T-cell (primary cell): ENCODE measurements around the gene ID4. TPM values are rescaled to one million over a fixed set of nuclear protein-coding genes. Genes with fewer than 3 reads are reported as not detected.
A peak's percentile ranks its signal among the peaks of the same experiment; 100 is the strongest.

Experiments used
- ATAC-seq, 4 experiments: fragments of 200-7000 bp in 3 of 4; fragments of 150-1000 bp in 1 of 4; cut with Tn5 transposase; replicated peaks in 1 of 4; 1 replicate in 3 of 4; 2 replicates in 1 of 4; pipeline ENCODE4 v1.10.0; 2021; ENCODE audit warnings: moderate library complexity in 3 of 4, mild to moderate bottlenecking in 2 of 4, moderate number of reproducible peaks in 1 of 4
- CTCF ChIA-PET, 2 donors: fragments of 300-600 bp; sonication (Branson Sonifier 250); formaldehyde crosslinking; loops; one replicate each; lab custom pipeline; 2022; ENCODE audit warnings: antibody characterized with exemption in 2 of 2; lab: Charles Lee
- POLR2A ChIA-PET, 2 donors: fragments of 300-600 bp; sonication (Branson Sonifier 250); formaldehyde crosslinking; loops; one replicate each; lab custom pipeline; 2022; ENCODE audit warnings: antibody characterized with exemption in 2 of 2; lab: Charles Lee
- DNase-seq, 35 experiments: peaks; one replicate each; pipeline versions ENCODE4 v3.0.0 to v3.0.0-alpha.2; 2013 to 2023
- H3K27ac ChIP-seq: one replicate; pipeline ENCODE4 v1.5.1; 2013; ENCODE audit warnings: low read length
- H3K27me3 ChIP-seq, 2 experiments: replicated peaks in 1 of 2; 1 replicate in 1 of 2; 2 replicates in 1 of 2; pipeline versions ENCODE4 v1.6.1 to v1.7.0; 2013; ENCODE audit warnings: low read length in 1 of 2, mixed read lengths in 1 of 2; ENCODE audit not compliant: control insufficient read depth in 2 of 2, insufficient read depth in 2 of 2; ENCODE audit errors: extremely low read depth in 1 of 2
- H3K36me3 ChIP-seq, 2 donors: 1 replicate in 1 of 2; 2 replicates in 1 of 2; pipeline versions ENCODE4 v1.6.1 to v1.7.0; 2013; ENCODE audit warnings: low read length in 1 of 2; ENCODE audit not compliant: control insufficient read depth in 2 of 2, insufficient read depth in 1 of 2; ENCODE audit errors: extremely low read depth in 1 of 2
- H3K4me1 ChIP-seq, 2 experiments: 1 replicate in 1 of 2; 2 replicates in 1 of 2; pipeline versions ENCODE4 v1.6.1 to v1.7.0; 2013; ENCODE audit warnings: low read length in 2 of 2, mixed read lengths in 1 of 2; ENCODE audit not compliant: insufficient read depth in 2 of 2, control insufficient read depth in 1 of 2; ENCODE audit errors: extremely low read depth in 1 of 2
- H3K4me3 ChIP-seq, 2 donors: 1 replicate in 1 of 2; 2 replicates in 1 of 2; pipeline versions ENCODE4 v1.5.1 to v1.7.0; 2013; ENCODE audit warnings: mild to moderate bottlenecking in 2 of 2, low read length in 1 of 2, moderate library complexity in 1 of 2; ENCODE audit not compliant: control insufficient read depth in 1 of 2; ENCODE audit errors: extremely low read depth in 1 of 2
- H3K9me3 ChIP-seq: 2 replicates; pipeline ENCODE4 v1.7.0; 2013
- H3K27ac Mint-ChIP-seq, 2 donors: one replicate each; pipeline ENCODE4 v1.8.0; 2020 to 2021; ENCODE audit warnings: mild to moderate bottlenecking in 2 of 2, mixed read lengths in 2 of 2
- H3K27me3 Mint-ChIP-seq, 2 donors: one replicate each; pipeline ENCODE4 v1.8.0; 2021 to 2022; ENCODE audit warnings: mixed read lengths in 2 of 2
- H3K36me3 Mint-ChIP-seq: one replicate; pipeline ENCODE4 v1.8.0; 2021; ENCODE audit warnings: mixed read lengths
- H3K4me1 Mint-ChIP-seq, 3 donors: one replicate each; pipeline ENCODE4 v1.8.0; 2020 to 2022; ENCODE audit warnings: mixed read lengths in 3 of 3, mild to moderate bottlenecking in 1 of 3
- H3K4me3 Mint-ChIP-seq, 3 donors: one replicate each; pipeline ENCODE4 v1.8.0; 2020 to 2022; ENCODE audit warnings: mild to moderate bottlenecking in 3 of 3, mixed read lengths in 3 of 3, moderate library complexity in 3 of 3
- H3K9me3 Mint-ChIP-seq, 3 donors: one replicate each; pipeline ENCODE4 v1.8.0; 2020 to 2022; ENCODE audit warnings: mixed read lengths in 3 of 3
- WGBS: methylation state at CpG from one replicate; pipeline ENCODE4 v1.1.5; 2013; ENCODE audit warnings: missing lambda C conversion rate; ENCODE audit not compliant: insufficient coverage; 5-methylcytosine and 5-hydroxymethylcytosine counted together
- total RNA-seq, 35 experiments: library from RNA in 6 of 35; stranded (reverse) in 6 of 35; fragments of 120-200 nt in 1 of 35; gene quantifications; one replicate each; pipeline versions ENCODE4 v1.2.1 to v1.2.4 and lab custom pipeline; 2013 to 2026

ID4 gene
- total RNA-seq, 5 donors from 2014 or later (not counting 1 experiment from before 2014, with no cell fraction given) = not detected

- no peak for DNase-seq
- no peak overlapping the region for H3K27ac ChIP-seq
- POLR2A ChIA-PET = no interaction called here
- no peak overlapping the region for H3K4me3 ChIP-seq
- no peaks in the 10 kb centered on the region for H3K4me1 ChIP-seq
- no peak for ATAC-seq
- peaks cover 18 to 31% of the 10 kb centered on the region in 2 experiments for H3K27me3 ChIP-seq
- 5% methylated on average over 46 of the region's 63 CpGs for WGBS
- CTCF ChIA-PET = no interaction called here
- Mint-ChIP-seq H3K4me3 (peak overlapping the region in 1 of 3 donors; percentile 38), H3K36me3 (no peaks in the 10 kb centered on the region), H3K4me1 (peaks cover 5 to 8% (median 5%) of the 10 kb centered on the region in 3 donors), H3K9me3 (peaks cover 0 to 3% (median 0%) of the 10 kb centered on the region in 3 donors), H3K27ac (no peak overlapping the region), H3K27me3 (peaks cover 38 to 50% of the 10 kb centered on the region in 2 donors)
- H3K9me3 ChIP-seq = no peaks in the 10 kb centered on the region
- H3K36me3 ChIP-seq = no peaks in the 10 kb centered on the region
Observed at GRCh38 chr6:19838442-19839236, 1.5 kb downstream of the ID4 start.

- Mint-ChIP-seq H3K27me3 (peaks cover 41 to 50% of the 10 kb centered on the region in 2 donors), H3K36me3 (no peaks in the 10 kb centered on the region), H3K4me1 (peaks cover 5 to 8% (median 5%) of the 10 kb centered on the region in 3 donors), H3K4me3 (peak overlapping the region in 1 of 3 donors; percentile 38), H3K27ac (no peak overlapping the region), H3K9me3 (peaks cover 0 to 3% (median 0%) of the 10 kb centered on the region in 3 donors)
- no peaks in the 10 kb centered on the region for H3K4me1 ChIP-seq
- CTCF ChIA-PET = no interaction called here
- no peak overlapping the region for H3K27ac ChIP-seq
- DNase-seq = no peak
- no peak for ATAC-seq
- no peak overlapping the region for H3K4me3 ChIP-seq
- peaks cover 18 to 28% of the 10 kb centered on the region in 2 experiments for H3K27me3 ChIP-seq
- WGBS = no CpG with 5 or more reads among the region's 7 CpGs
- POLR2A ChIA-PET = no interaction called here
- H3K36me3 ChIP-seq = no peaks in the 10 kb centered on the region
- no peaks in the 10 kb centered on the region for H3K9me3 ChIP-seq
Observed at GRCh38 chr6:19839237-19839546, 2.0 kb downstream of the ID4 start.

GRCh38 chr6:19839788-19840187 is 2.6 kb downstream of the ID4 start:
- H3K27me3 ChIP-seq = peaks cover 20 to 27% of the 10 kb centered on the region in 2 experiments
- H3K9me3 ChIP-seq = no peaks in the 10 kb centered on the region
- no CpG with 5 or more reads among the region's 1 CpG for WGBS
- DNase-seq (no peak), ATAC-seq (no peak)
- H3K27me3 Mint-ChIP-seq = peaks cover 43 to 54% of the 10 kb centered on the region in 2 donors
- H3K4me1 ChIP-seq = no peaks in the 10 kb centered on the region
- no peak overlapping the region for H3K4me3 Mint-ChIP-seq
- H3K27ac ChIP-seq = no peak overlapping the region
- no peak overlapping the region for H3K27ac Mint-ChIP-seq
- H3K36me3 ChIP-seq = no peaks in the 10 kb centered on the region
- peaks cover 5 to 8% (median 5%) of the 10 kb centered on the region in 3 donors for H3K4me1 Mint-ChIP-seq
- CTCF ChIA-PET = no interaction called here
- no peak overlapping the region for H3K4me3 ChIP-seq
- POLR2A ChIA-PET = no interaction called here
- H3K36me3 Mint-ChIP-seq = no peaks in the 10 kb centered on the region
- peaks cover 0 to 3% (median 0%) of the 10 kb centered on the region in 3 donors for H3K9me3 Mint-ChIP-seq

- no peaks in the 10 kb centered on the region for H3K36me3 ChIP-seq
- no peak overlapping the region for H3K4me3 ChIP-seq
- Mint-ChIP-seq H3K36me3 (no peaks in the 10 kb centered on the region), H3K4me3 (no peak overlapping the region), H3K9me3 (no peaks in the 10 kb centered on the region), H3K27me3 (peaks cover 35 to 49% of the 10 kb centered on the region in 2 donors), H3K4me1 (peaks cover 5 to 8% (median 5%) of the 10 kb centered on the region in 3 donors), H3K27ac (no peak overlapping the region)
- no peaks in the 10 kb centered on the region for H3K4me1 ChIP-seq
- no peaks in the 10 kb centered on the region for H3K9me3 ChIP-seq
- H3K27ac ChIP-seq = no peak overlapping the region
- H3K27me3 ChIP-seq = peaks cover 19 to 22% of the 10 kb centered on the region in 2 experiments
- WGBS = no CpG with 5 or more reads among the region's 3 CpGs
- DNase-seq = no peak
- POLR2A ChIA-PET = no interaction called here
- CTCF ChIA-PET = no interaction called here
- ATAC-seq = no peak
Observed at GRCh38 chr6:19841181-19841580, 4.0 kb downstream of the ID4 start.

GRCh38 chr6:19842030-19842615 is 5.0 kb downstream of the ID4 start:
- no peak overlapping the region for H3K4me3 Mint-ChIP-seq
- H3K27me3 ChIP-seq = peaks cover 17 to 18% of the 10 kb centered on the region in 2 experiments
- DNase-seq (no peak), ATAC-seq (no peak)
- no CpG with 5 or more reads among the region's 4 CpGs for WGBS
- H3K36me3 Mint-ChIP-seq = no peaks in the 10 kb centered on the region
- H3K4me1 Mint-ChIP-seq = peaks cover 5% of the 10 kb centered on the region in 3 donors
- CTCF ChIA-PET = no interaction called here
- H3K9me3 ChIP-seq = no peaks in the 10 kb centered on the region
- no peaks in the 10 kb centered on the region for H3K36me3 ChIP-seq
- H3K27ac Mint-ChIP-seq = no peak overlapping the region
- POLR2A ChIA-PET = no interaction called here
- peaks cover 35 to 46% of the 10 kb centered on the region in 2 donors for H3K27me3 Mint-ChIP-seq
- no peak overlapping the region for H3K4me3 ChIP-seq
- no peaks in the 10 kb centered on the region for H3K4me1 ChIP-seq
- no peaks in the 10 kb centered on the region for H3K9me3 Mint-ChIP-seq
- no peak overlapping the region for H3K27ac ChIP-seq

- H3K27ac ChIP-seq = no peak overlapping the region
- H3K9me3 ChIP-seq = no peaks in the 10 kb centered on the region
- no peaks in the 10 kb centered on the region for H3K4me1 ChIP-seq
- H3K36me3 ChIP-seq = no peaks in the 10 kb centered on the region
- Mint-ChIP-seq H3K9me3 (no peaks in the 10 kb centered on the region), H3K4me3 (no peak overlapping the region), H3K27ac (no peak overlapping the region), H3K36me3 (no peaks in the 10 kb centered on the region), H3K4me1 (no peaks in the 10 kb centered on the region), H3K27me3 (peaks cover 29 to 31% of the 10 kb centered on the region in 2 donors)
- CTCF ChIA-PET = no interaction called here
- ATAC-seq (no peak), DNase-seq (no peak)
- POLR2A ChIA-PET = no interaction called here
- 73% methylated on average over 1 of the region's 2 CpGs for WGBS
- peaks cover 5 to 13% of the 10 kb centered on the region in 2 experiments for H3K27me3 ChIP-seq
- no peak overlapping the region for H3K4me3 ChIP-seq
Observed at GRCh38 chr6:19844689-19845088, 7.5 kb downstream of the ID4 start.
